Right lobe of liver (tissue), 4 donors: ENCODE data around the gene CITED2.

ENCODE experiments used
- POLR2A ChIP-seq: fragments of 450-650 bp; IDR thresholded peaks from one replicate; pipeline ENCODE4 v1.6.1; 2017; ENCODE audit warnings: antibody characterized with exemption, mild to moderate bottlenecking
- TF ChIP-seq, protein P1 (sequence below), 4 donors: fragments of 200-600 bp in 3 of 4; fragments of 450-650 bp in 1 of 4; IDR thresholded peaks; one replicate each; pipeline versions ENCODE4 v1.5.1 to v1.8.0; 2016 to 2022; ENCODE audit warnings: antibody characterized with exemption in 4 of 4, mild to moderate bottlenecking in 2 of 4
- donor health status: DM: no; HTN: no; CAD: no.
- donor health status: DM: no; HTN: no; CAD: no.
- donor health status: DM: no; HTN: yes; CAD: no.

DNA sequence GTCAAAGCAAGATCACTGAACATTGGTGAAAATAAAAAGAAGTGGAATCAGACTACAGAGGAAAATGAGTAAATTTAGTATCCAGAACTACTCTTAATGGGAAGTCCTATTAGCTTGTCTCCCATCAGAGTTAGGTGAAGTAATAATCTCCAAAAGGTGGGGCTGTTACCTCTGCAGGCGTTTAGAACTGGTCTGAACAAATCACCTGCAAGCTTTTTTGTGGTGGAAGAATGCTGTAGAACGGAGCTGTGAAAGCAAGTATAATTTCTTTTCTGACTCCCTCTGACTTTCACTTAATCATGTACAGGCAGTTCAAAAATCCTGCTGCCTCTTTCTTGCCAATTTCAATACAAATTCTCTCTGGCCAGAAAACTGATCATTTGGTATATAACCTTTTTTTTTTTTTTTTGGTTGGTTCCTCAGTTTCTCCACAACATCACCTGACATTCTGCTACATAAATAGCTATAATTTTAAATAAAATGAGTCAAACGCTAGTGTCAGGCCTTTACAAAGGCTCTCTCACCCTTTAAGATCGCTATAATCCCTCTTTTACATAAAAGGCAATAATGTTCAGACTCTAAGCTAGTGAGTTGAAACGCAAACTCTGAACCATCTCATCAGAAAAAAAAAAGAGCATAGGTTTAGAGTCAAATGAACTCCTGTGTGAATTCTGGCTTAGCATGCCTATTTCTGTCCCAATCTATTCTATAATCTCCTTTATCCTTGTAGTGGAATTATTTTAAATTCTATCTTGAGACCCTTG lies 38.8 kb downstream of the CITED2 start:
- TF ChIP-seq, protein P1, sequence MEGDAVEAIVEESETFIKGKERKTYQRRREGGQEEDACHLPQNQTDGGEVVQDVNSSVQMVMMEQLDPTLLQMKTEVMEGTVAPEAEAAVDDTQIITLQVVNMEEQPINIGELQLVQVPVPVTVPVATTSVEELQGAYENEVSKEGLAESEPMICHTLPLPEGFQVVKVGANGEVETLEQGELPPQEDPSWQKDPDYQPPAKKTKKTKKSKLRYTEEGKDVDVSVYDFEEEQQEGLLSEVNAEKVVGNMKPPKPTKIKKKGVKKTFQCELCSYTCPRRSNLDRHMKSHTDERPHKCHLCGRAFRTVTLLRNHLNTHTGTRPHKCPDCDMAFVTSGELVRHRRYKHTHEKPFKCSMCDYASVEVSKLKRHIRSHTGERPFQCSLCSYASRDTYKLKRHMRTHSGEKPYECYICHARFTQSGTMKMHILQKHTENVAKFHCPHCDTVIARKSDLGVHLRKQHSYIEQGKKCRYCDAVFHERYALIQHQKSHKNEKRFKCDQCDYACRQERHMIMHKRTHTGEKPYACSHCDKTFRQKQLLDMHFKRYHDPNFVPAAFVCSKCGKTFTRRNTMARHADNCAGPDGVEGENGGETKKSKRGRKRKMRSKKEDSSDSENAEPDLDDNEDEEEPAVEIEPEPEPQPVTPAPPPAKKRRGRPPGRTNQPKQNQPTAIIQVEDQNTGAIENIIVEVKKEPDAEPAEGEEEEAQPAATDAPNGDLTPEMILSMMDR (IDR thresholded peaks at IDR 0.05), result no peak
- no peak for TF ChIP-seq POLR2A
